Breast epithelium (tissue), 4 donors: Measurements from ENCODE around the gene SCN9A. TPM values are rescaled to one million over a fixed set of nuclear protein-coding genes. Genes with fewer than 3 reads are reported as not detected.

Source experiments
- DNase-seq, 2 donors: peaks; one replicate each; pipeline ENCODE4 v3.0.0-alpha.2; 2019; ENCODE audit warnings: low spot score in 2 of 2
- H3K27ac ChIP-seq, 2 donors: fragments of 200-600 bp; sonication (generic) in 1 of 2; one replicate each; pipeline ENCODE4 v1.5.1; 2016 to 2019; ENCODE audit warnings: mild to moderate bottlenecking in 1 of 2
- H3K27me3 ChIP-seq, 2 donors: fragments of 200-600 bp; sonication (generic) in 1 of 2; one replicate each; pipeline versions ENCODE4 v1.5.1 to v1.6.0; 2017 to 2019; ENCODE audit warnings: control low read depth in 1 of 2, mild to moderate bottlenecking in 1 of 2
- H3K36me3 ChIP-seq: fragments of 200-600 bp; one replicate; pipeline ENCODE4 v1.5.1; 2019
- H3K4me1 ChIP-seq, 2 donors: fragments of 200-600 bp; sonication (generic); one replicate each; pipeline ENCODE4 v1.5.1; 2016 to 2019; ENCODE audit warnings: control low read depth in 1 of 2
- H3K4me3 ChIP-seq, 3 donors: fragments of 200-600 bp; sonication (generic); 1 replicate in 2 of 3; 2 replicates in 1 of 3; pipeline ENCODE4 v1.5.1; 2016 to 2019; ENCODE audit warnings: mild to moderate bottlenecking in 3 of 3, moderate library complexity in 2 of 3
- H3K9me3 ChIP-seq, 2 donors: fragments of 200-600 bp; sonication (generic) in 1 of 2; one replicate each; pipeline ENCODE4 v1.5.1; 2016 to 2019; ENCODE audit warnings: control low read depth in 1 of 2
- POLR2A ChIP-seq: fragments of 450-650 bp; IDR thresholded peaks from one replicate; pipeline ENCODE4 v1.6.1; 2016; ENCODE audit warnings: antibody characterized with exemption, mild to moderate bottlenecking, moderate library complexity
- POLR2AphosphoS5 ChIP-seq, 3 donors: sonication (generic); formaldehyde crosslinking; IDR thresholded peaks; one replicate each; pipeline ENCODE4 v1.6.1; 2017; ENCODE audit warnings: antibody characterized with exemption in 3 of 3
- intact Hi-C: fragments of 100-400 bp; cut with DNase I; formaldehyde crosslinking; loops from one replicate; pipeline ENCODE4 v1.15.1; 2023; ENCODE audit warnings: low total_unique reads
- total RNA-seq, 3 donors: library from RNA; depleted of rRNA; stranded (reverse); fragments of >200 nt; gene quantifications; one replicate each; pipeline ENCODE4 v1.1.0, GENCODE V29; 2016
- TF ChIP-seq, protein P1 (sequence below), 3 donors: fragments of 450-650 bp; IDR thresholded peaks; one replicate each; pipeline ENCODE4 v1.5.1; 2016 to 2017; ENCODE audit warnings: antibody characterized with exemption in 3 of 3, mild to moderate bottlenecking in 3 of 3, moderate library complexity in 3 of 3

SCN9A gene
- total RNA-seq, 3 donors from 2014 or later: 2.0 to 12.5 (median 3.5) TPM

- Histone ChIP-seq H3K4me3 (no peak overlapping the region), H3K27ac (no peak overlapping the region), H3K27me3 (peaks cover 0 to 8% of the 10 kb centered on the region in 2 donors), H3K9me3 (no peaks in the 10 kb centered on the region), H3K4me1 (no peaks in the 10 kb centered on the region), H3K36me3 (no peaks in the 10 kb centered on the region)
- TF ChIP-seq, protein P1, sequence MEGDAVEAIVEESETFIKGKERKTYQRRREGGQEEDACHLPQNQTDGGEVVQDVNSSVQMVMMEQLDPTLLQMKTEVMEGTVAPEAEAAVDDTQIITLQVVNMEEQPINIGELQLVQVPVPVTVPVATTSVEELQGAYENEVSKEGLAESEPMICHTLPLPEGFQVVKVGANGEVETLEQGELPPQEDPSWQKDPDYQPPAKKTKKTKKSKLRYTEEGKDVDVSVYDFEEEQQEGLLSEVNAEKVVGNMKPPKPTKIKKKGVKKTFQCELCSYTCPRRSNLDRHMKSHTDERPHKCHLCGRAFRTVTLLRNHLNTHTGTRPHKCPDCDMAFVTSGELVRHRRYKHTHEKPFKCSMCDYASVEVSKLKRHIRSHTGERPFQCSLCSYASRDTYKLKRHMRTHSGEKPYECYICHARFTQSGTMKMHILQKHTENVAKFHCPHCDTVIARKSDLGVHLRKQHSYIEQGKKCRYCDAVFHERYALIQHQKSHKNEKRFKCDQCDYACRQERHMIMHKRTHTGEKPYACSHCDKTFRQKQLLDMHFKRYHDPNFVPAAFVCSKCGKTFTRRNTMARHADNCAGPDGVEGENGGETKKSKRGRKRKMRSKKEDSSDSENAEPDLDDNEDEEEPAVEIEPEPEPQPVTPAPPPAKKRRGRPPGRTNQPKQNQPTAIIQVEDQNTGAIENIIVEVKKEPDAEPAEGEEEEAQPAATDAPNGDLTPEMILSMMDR (IDR thresholded peaks at IDR 0.05): no peak
- no peak for TF ChIP-seq POLR2AphosphoS5 (IDR thresholded peaks at IDR 0.05)
- no peak for TF ChIP-seq POLR2A
- intact Hi-C loops: loop anchor here (10.0 kb wide), 1 partner anchor 997 kb away; no protein-coding TSS in a partner anchor
- no peak for DNase-seq
Observed at GRCh38 chr2:166181813-166182154, 194.0 kb downstream of the SCN9A start.

DNA sequence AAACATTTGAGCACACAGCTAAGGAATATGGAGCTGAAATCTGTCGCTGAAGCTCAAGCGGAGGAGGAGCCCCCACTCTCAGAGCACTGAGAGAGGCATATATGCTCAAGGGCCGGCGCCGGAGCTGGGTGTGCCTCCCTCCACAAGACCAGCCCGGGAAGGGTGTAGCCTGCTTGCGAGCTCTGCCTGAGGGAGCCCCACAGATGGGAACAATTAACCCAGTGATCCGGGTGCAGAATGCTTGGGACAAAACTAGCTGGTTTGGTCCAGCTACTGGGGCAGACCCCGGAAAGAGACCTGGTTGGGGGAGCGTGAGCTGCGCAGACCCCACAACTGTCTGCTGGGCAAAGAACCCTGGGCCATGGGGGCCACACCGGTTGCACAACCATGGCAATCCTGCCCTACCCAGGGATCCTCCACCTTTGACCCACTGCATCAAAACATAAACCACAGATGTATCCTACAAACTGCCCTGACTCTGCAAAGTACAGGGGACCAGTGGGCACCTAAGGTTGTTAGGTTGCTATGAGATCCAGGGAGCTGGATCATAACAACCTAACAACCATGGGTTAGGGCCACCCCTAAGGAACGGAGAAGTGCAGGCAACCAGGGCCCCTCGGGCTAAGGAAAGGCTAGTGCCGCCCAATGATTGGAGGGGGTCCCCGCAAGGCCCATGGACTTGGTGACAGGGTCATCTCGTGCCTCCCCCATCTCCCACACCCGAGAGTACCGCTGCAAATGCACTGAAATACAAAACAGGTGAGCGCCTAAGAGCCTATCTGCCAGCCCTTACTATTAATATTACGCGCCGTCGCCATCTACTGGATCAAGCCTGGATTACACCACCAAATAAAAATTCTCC lies 194.6 kb downstream of the SCN9A start:
- Histone ChIP-seq H3K27ac (no peak overlapping the region), H3K36me3 (no peaks in the 10 kb centered on the region), H3K4me3 (no peak overlapping the region), H3K9me3 (no peaks in the 10 kb centered on the region), H3K4me1 (no peaks in the 10 kb centered on the region), H3K27me3 (peaks cover 0 to 8% of the 10 kb centered on the region in 2 donors)
- TF ChIP-seq POLR2A (no peak), POLR2AphosphoS5 (IDR thresholded peaks at IDR 0.05) (no peak)
- TF ChIP-seq, protein P1 (IDR thresholded peaks at IDR 0.05): peak in 2 of 3 donors; percentile 40 to 48
- intact Hi-C loops: loop anchor here (10.0 kb wide), 1 partner anchor 996 kb away; no protein-coding TSS in a partner anchor
- DNase-seq: peak; percentile 51 to 57

DNA sequence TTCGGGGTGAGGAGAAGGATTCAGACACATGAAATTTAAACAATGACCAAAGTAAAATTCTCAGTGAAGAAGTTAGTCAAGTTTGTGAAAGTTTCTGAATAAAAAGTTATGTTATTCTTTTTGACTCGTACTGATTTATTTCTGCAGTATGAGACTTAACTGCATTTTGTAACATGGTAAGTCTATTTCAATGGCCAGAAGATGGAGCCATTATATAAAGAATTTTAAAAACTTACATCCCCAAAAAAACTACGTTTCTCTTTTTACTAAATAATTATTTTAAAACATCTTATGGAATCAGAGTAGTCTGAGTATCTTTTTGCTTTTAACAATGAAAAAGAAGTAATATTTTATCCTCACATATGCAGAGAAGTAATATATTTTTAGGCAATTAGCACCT lies 196.5 kb downstream of the SCN9A start:
- H3K4me3 ChIP-seq: no peak overlapping the region
- H3K27me3 ChIP-seq: peaks cover 0 to 8% of the 10 kb centered on the region in 2 donors
- no peaks in the 10 kb centered on the region for H3K4me1 ChIP-seq
- H3K9me3 ChIP-seq: no peaks in the 10 kb centered on the region
- H3K27ac ChIP-seq: no peak overlapping the region
- no peak for DNase-seq
- no peaks in the 10 kb centered on the region for H3K36me3 ChIP-seq
- intact Hi-C loops: no loop called here
- TF ChIP-seq POLR2A: no peak
- TF ChIP-seq POLR2AphosphoS5 (IDR thresholded peaks at IDR 0.05): no peak
- TF ChIP-seq, protein P1 (IDR thresholded peaks at IDR 0.05): no peak

DNA sequence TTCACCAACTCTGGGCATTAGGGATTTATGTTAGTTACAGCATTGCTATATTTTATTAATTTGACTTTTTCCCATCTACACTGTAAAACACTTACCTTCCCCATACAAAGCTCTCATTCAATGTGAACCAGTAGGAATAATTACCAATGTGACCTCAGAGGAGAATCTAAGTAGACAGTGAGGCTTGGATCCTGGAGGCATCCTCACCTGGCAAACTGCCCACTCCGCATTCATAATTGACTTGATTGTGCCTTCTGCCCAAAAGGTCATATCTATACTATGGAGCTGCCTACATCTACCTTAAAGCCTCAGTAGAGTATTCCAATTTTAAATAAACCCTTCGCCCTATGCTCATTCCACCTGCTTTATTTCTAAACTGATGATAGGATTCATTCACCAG lies 202.5 kb downstream of the SCN9A start:
- intact Hi-C loops: no loop called here
- Histone ChIP-seq H3K27ac (no peak overlapping the region), H3K4me3 (no peak overlapping the region), H3K27me3 (no peaks in the 10 kb centered on the region), H3K9me3 (no peaks in the 10 kb centered on the region), H3K4me1 (no peaks in the 10 kb centered on the region), H3K36me3 (no peaks in the 10 kb centered on the region)
- TF ChIP-seq POLR2A (no peak), POLR2AphosphoS5 (IDR thresholded peaks at IDR 0.05) (no peak)
- TF ChIP-seq, protein P1 (IDR thresholded peaks at IDR 0.05): no peak
- no peak for DNase-seq

DNA sequence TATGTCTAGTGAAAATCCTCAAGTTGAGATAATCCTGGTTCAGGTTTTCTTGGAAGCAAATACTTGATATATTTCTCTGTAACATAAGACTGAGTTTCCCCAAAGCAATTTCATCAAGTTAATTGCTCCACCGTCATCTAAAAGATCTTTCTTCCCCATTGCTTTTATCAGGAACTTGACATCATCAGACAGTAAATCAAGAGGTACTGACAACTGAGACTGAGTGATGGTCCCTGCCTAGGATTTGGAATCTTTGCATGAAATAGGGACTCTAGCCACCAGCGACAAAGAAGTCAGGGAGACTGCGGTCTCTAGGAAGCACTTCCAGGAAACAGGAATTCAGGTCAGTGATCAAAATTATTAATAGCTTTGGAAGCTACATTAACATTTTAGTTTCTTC lies 204.5 kb downstream of the SCN9A start:
- no peak overlapping the region for H3K4me3 ChIP-seq
- DNase-seq: no peak
- intact Hi-C loops: no loop called here

More for the DNA sequence above, 204.5 kb downstream of the SCN9A start:
- no peaks in the 10 kb centered on the region for H3K4me1 ChIP-seq
- H3K36me3 ChIP-seq: no peaks in the 10 kb centered on the region
- H3K27ac ChIP-seq: no peak overlapping the region
- TF ChIP-seq, protein P1 (IDR thresholded peaks at IDR 0.05): no peak
- no peak for TF ChIP-seq POLR2A
- TF ChIP-seq POLR2AphosphoS5 (IDR thresholded peaks at IDR 0.05): no peak
- no peaks in the 10 kb centered on the region for H3K27me3 ChIP-seq
- no peaks in the 10 kb centered on the region for H3K9me3 ChIP-seq
